Trophoblast cell (in vitro differentiated cells and primary cell): Measurements from ENCODE around the gene SHROOM2. TPM values are rescaled to one million over a fixed set of nuclear protein-coding genes. Genes with fewer than 3 reads are reported as not detected.

ENCODE experiments used
- DNase-seq, 2 donors: peaks; one replicate each; pipeline ENCODE4 v3.0.0-alpha.2; 2016
- H2AFZ ChIP-seq: 2 replicates; pipeline ENCODE4 v1.6.1; 2013; ENCODE audit warnings: low read length, moderate library complexity, mild to moderate bottlenecking; ENCODE audit not compliant: insufficient read depth, poor library complexity
- H2AK5ac ChIP-seq: 2 replicates; pipeline ENCODE4 v1.6.1; 2013; ENCODE audit warnings: mild to moderate bottlenecking, low read length
- H2BK120ac ChIP-seq: 2 replicates; pipeline ENCODE4 v1.6.1; 2013; ENCODE audit warnings: low read length, mild to moderate bottlenecking, moderate library complexity; ENCODE audit not compliant: insufficient read depth, poor library complexity
- H2BK12ac ChIP-seq: 2 replicates; pipeline ENCODE4 v1.6.1; 2013; ENCODE audit warnings: mild to moderate bottlenecking, low read length, moderate library complexity
- H2BK5ac ChIP-seq: 2 replicates; pipeline ENCODE4 v1.6.1; 2013; ENCODE audit warnings: low read length, low read depth, moderate library complexity, mild to moderate bottlenecking; ENCODE audit not compliant: poor library complexity
- H3K14ac ChIP-seq: 2 replicates; pipeline ENCODE4 v1.6.1; 2013; ENCODE audit warnings: mild to moderate bottlenecking, low read length
- H3K18ac ChIP-seq: 2 replicates; pipeline ENCODE4 v1.6.1; 2013; ENCODE audit warnings: mild to moderate bottlenecking, low read length
- H3K23ac ChIP-seq: 2 replicates; pipeline ENCODE4 v1.6.1; 2013; ENCODE audit warnings: low read length
- H3K27ac ChIP-seq: 2 replicates; pipeline ENCODE4 v1.5.1; 2013; ENCODE audit warnings: low read depth, mild to moderate bottlenecking, inconsistent platforms, low read length, moderate library complexity
- H3K27me3 ChIP-seq: 2 replicates; pipeline ENCODE4 v1.6.1; 2013; ENCODE audit warnings: inconsistent platforms, mild to moderate bottlenecking, low read length, moderate library complexity; ENCODE audit not compliant: insufficient read depth
- H3K36me3 ChIP-seq, 2 experiments: 1 replicate in 1 of 2; 2 replicates in 1 of 2; pipeline ENCODE4 v1.6.1; 2013; ENCODE audit warnings: low read length in 2 of 2, mild to moderate bottlenecking in 2 of 2, moderate library complexity in 1 of 2; ENCODE audit not compliant: insufficient read depth in 2 of 2, control insufficient read depth in 1 of 2
- H3K4ac ChIP-seq: 2 replicates; pipeline ENCODE4 v1.6.1; 2013; ENCODE audit warnings: low read depth, mild to moderate bottlenecking, low read length, moderate library complexity
- H3K4me1 ChIP-seq, 2 experiments: 1 replicate in 1 of 2; 2 replicates in 1 of 2; pipeline ENCODE4 v1.6.1; 2013; ENCODE audit warnings: low read length in 2 of 2, mild to moderate bottlenecking in 2 of 2, moderate library complexity in 1 of 2; ENCODE audit not compliant: insufficient read depth in 2 of 2, control insufficient read depth in 1 of 2
- H3K4me2 ChIP-seq: 2 replicates; pipeline ENCODE4 v1.6.1; 2013; ENCODE audit warnings: inconsistent platforms, mild to moderate bottlenecking, low read length, moderate library complexity
- H3K4me3 ChIP-seq: 2 replicates; pipeline ENCODE4 v1.5.1; 2013; ENCODE audit warnings: mild to moderate bottlenecking, low read depth, low read length, inconsistent platforms
- H3K79me1 ChIP-seq: one replicate; pipeline ENCODE4 v1.6.1; 2013; ENCODE audit warnings: low read length
- H3K79me2 ChIP-seq: 2 replicates; pipeline ENCODE4 v1.6.1; 2013; ENCODE audit warnings: low read length, mild to moderate bottlenecking; ENCODE audit not compliant: control insufficient read depth, insufficient read depth, poor library complexity
- H3K9ac ChIP-seq: 2 replicates; pipeline ENCODE4 v1.6.1; 2013; ENCODE audit warnings: mild to moderate bottlenecking, low read length
- H3K9me3 ChIP-seq: 2 replicates; pipeline ENCODE4 v1.6.1; 2013; ENCODE audit warnings: low read depth, mild to moderate bottlenecking, control low read depth, inconsistent platforms, low read length; ENCODE audit not compliant: insufficient read depth
- H4K12ac ChIP-seq: 2 replicates; pipeline ENCODE4 v1.6.1; 2013; ENCODE audit warnings: low read depth, mild to moderate bottlenecking, low read length, moderate library complexity
- H4K8ac ChIP-seq: 2 replicates; pipeline ENCODE4 v1.6.1; 2013; ENCODE audit warnings: low read depth, mild to moderate bottlenecking, low read length, moderate library complexity
- H4K91ac ChIP-seq: one replicate; pipeline ENCODE4 v1.6.1; 2013; ENCODE audit warnings: low read depth, mild to moderate bottlenecking, low read length, moderate library complexity
- whole genome bisulfite sequencing: extraction: QIAGEN DNeasy Blood & Tissue Kit; methylation state at CpG from one replicate; pipeline ENCODE4 v1.1.7; 2013; ENCODE audit warnings: missing lambda C conversion rate; ENCODE audit not compliant: insufficient read length, insufficient coverage; ENCODE audit errors: extremely low coverage; 5-methylcytosine and 5-hydroxymethylcytosine counted together
- polyA plus RNA-seq: library from polyadenylated mRNA; stranded (reverse); fragments of 200-250 nt; gene quantifications from 2 replicates; pipeline ENCODE4 v1.2.3, GENCODE V29; 2013

Gene SHROOM2, protein sequence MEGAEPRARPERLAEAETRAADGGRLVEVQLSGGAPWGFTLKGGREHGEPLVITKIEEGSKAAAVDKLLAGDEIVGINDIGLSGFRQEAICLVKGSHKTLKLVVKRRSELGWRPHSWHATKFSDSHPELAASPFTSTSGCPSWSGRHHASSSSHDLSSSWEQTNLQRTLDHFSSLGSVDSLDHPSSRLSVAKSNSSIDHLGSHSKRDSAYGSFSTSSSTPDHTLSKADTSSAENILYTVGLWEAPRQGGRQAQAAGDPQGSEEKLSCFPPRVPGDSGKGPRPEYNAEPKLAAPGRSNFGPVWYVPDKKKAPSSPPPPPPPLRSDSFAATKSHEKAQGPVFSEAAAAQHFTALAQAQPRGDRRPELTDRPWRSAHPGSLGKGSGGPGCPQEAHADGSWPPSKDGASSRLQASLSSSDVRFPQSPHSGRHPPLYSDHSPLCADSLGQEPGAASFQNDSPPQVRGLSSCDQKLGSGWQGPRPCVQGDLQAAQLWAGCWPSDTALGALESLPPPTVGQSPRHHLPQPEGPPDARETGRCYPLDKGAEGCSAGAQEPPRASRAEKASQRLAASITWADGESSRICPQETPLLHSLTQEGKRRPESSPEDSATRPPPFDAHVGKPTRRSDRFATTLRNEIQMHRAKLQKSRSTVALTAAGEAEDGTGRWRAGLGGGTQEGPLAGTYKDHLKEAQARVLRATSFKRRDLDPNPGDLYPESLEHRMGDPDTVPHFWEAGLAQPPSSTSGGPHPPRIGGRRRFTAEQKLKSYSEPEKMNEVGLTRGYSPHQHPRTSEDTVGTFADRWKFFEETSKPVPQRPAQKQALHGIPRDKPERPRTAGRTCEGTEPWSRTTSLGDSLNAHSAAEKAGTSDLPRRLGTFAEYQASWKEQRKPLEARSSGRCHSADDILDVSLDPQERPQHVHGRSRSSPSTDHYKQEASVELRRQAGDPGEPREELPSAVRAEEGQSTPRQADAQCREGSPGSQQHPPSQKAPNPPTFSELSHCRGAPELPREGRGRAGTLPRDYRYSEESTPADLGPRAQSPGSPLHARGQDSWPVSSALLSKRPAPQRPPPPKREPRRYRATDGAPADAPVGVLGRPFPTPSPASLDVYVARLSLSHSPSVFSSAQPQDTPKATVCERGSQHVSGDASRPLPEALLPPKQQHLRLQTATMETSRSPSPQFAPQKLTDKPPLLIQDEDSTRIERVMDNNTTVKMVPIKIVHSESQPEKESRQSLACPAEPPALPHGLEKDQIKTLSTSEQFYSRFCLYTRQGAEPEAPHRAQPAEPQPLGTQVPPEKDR (N-terminal part only)
- 14.5 and 14.6 TPM in 2 replicates for polyA plus RNA-seq

DNA sequence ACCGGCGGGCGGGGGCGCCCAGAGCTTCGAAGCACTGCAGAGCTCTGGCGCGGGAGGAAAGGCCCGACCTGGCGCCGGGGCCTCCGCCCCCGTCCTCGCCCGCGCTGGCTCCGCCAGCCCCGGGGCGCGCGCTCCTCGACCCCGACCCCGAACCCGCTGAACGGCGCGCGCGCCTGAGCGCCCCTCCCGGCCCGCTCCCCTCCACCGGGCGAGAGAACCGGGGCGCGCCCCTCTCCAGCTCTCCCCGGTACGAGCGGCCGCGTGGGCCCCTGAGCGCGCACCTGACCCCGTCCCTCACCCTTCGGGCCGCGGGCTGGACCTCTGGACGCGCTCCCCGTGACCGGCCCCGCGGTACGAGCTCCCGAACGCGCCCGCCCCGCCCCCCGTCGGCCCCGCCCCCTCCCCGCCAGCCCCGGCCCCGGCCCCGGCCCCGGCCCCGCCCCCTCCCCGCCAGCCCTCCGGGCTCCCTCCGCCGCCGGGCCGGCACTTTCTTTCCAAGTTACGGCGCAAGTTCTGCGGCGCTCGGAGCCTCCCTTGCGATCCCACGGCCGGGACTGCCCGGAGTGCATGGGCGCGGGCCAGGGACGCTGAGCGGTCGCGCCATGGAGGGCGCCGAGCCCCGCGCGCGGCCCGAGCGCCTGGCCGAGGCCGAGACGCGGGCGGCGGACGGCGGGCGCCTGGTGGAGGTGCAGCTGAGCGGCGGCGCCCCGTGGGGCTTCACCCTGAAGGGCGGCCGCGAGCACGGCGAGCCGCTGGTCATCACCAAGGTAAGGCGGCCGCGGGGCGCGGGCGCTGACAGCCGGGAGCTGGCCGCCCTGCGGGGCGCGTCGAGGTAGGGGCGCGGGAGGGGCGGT is at the start of gene SHROOM2:
Gene SHROOM2, plus strand, starts transcription at position 486 of the 854 bp plus-strand sequence. Its CDS starts 117 bp downstream, at position 603.
- H2AK5ac ChIP-seq, result peak within 1 kb of the TSS; percentile 37
- H3K4ac ChIP-seq, result peak within 1 kb of the TSS; percentile 91
- peak within 1 kb of the TSS; percentile 91 for H2BK120ac ChIP-seq
- H3K9me3 ChIP-seq, result no peaks in the 10 kb centered on the region
- peak within 1 kb of the TSS; percentile 54 for H4K12ac ChIP-seq
- DNase-seq, result peak in 1 of 2 donors; percentile 20
- no peaks in the 10 kb centered on the region for H3K27me3 ChIP-seq
- peak within 1 kb of the TSS; percentile 86 for H3K9ac ChIP-seq
- H3K14ac ChIP-seq, result peak within 1 kb of the TSS; percentile 82
- peak within 1 kb of the TSS; percentile 71 for H2AFZ ChIP-seq
- no CpG with 5 or more reads among the region's 132 CpGs for WGBS
- peak within 1 kb of the TSS; percentile 70 for H4K8ac ChIP-seq
- H3K4me1 ChIP-seq, result peaks cover 11% of the 10 kb centered on the region in 2 experiments
- peak within 1 kb of the TSS; percentile 83 for H4K91ac ChIP-seq
- peak within 1 kb of the TSS; percentile 86 for H2BK5ac ChIP-seq
- peak within 1 kb of the TSS; percentile 98 for H3K18ac ChIP-seq
- peak within 1 kb of the TSS; percentile 86 for H3K4me3 ChIP-seq
- no peaks in the 10 kb centered on the region for H3K36me3 ChIP-seq
- H3K23ac ChIP-seq, result no peak within 1 kb of the TSS
- peaks cover 9% of the 10 kb centered on the region for H3K79me1 ChIP-seq
- H3K79me2 ChIP-seq, result peaks cover 16% of the 10 kb centered on the region
- peak within 1 kb of the TSS; percentile 81 for H3K4me2 ChIP-seq
- H2BK12ac ChIP-seq, result peak within 1 kb of the TSS; percentile 49
- peak within 1 kb of the TSS; percentile 83 for H3K27ac ChIP-seq

DNA sequence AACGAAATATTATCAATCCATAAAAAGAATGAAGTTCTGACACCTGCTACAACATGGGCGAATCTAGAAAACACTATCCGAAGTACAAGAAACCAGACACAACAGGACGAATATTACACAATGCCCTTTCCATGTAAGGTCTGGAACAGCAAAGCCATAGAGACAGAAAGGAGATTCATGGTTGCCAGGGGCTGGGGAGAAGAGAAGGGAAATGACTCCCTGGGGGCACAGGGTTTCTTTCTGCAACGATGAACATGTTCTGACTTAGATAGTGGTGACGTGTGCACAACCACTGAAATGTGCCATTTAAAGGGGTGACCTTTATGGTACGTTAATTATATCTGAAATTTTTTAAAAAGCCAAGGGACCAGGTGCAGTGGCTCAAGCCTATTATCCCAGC is 48.9 kb upstream of the SHROOM2 start:
- Histone ChIP-seq H4K12ac (no peak overlapping the region), H2BK120ac (no peak overlapping the region), H3K4me3 (no peak overlapping the region), H3K4me1 (peaks cover 0 to 2% of the 10 kb centered on the region in 2 experiments), H2BK5ac (no peak overlapping the region), H3K79me1 (no peaks in the 10 kb centered on the region), H2AFZ (no peak overlapping the region), H4K91ac (no peak overlapping the region), H3K18ac (no peak overlapping the region), H3K14ac (no peak overlapping the region), H3K4me2 (no peak overlapping the region), H3K36me3 (no peaks in the 10 kb centered on the region), H2BK12ac (no peak overlapping the region), H3K27me3 (no peaks in the 10 kb centered on the region), H4K8ac (no peak overlapping the region), H3K4ac (no peak overlapping the region), H2AK5ac (no peak overlapping the region), H3K9me3 (no peaks in the 10 kb centered on the region), H3K79me2 (no peaks in the 10 kb centered on the region), H3K9ac (no peak overlapping the region), H3K27ac (no peak overlapping the region), H3K23ac (no peak overlapping the region)
- no peak for DNase-seq
- WGBS, result no CpG with 5 or more reads among the region's 7 CpGs

DNA sequence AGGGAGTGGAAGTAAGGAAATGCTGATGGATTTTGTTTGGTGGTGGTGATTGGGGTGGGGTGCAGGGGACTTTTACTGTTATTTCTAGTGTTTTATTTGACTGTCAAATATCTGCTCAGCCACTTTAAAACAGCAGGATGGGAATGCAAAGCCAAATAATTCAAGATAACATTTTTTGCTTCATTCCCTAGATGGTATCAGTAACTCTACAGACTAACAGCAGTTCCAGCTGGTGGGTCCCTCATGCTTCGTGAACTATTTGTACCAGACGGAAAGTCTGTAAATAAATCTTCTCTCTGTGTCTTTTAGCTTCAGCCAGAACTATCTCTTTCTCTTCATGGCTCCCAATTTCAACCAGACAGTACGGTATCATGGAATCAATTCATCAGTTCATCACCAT is 48.1 kb upstream of the SHROOM2 start:
- no peak overlapping the region for H2AFZ ChIP-seq
- WGBS, result no CpG with 5 or more reads among the region's 3 CpGs
- no peak overlapping the region for H3K27ac ChIP-seq
- H3K4me1 ChIP-seq, result peaks cover 0 to 2% of the 10 kb centered on the region in 2 experiments
- H2AK5ac ChIP-seq, result no peak overlapping the region
- no peaks in the 10 kb centered on the region for H3K9me3 ChIP-seq
- no peak overlapping the region for H3K14ac ChIP-seq
- no peak overlapping the region for H3K4me3 ChIP-seq
- no peak overlapping the region for H3K9ac ChIP-seq
- H3K36me3 ChIP-seq, result no peaks in the 10 kb centered on the region
- no peaks in the 10 kb centered on the region for H3K79me2 ChIP-seq
- no peak overlapping the region for H4K8ac ChIP-seq
- H4K12ac ChIP-seq, result no peak overlapping the region
- H3K4me2 ChIP-seq, result no peak overlapping the region
- DNase-seq, result peak; percentile 21 to 72
- H3K4ac ChIP-seq, result no peak overlapping the region
- no peak overlapping the region for H4K91ac ChIP-seq
- peaks cover 2% of the 10 kb centered on the region for H3K79me1 ChIP-seq
- no peak overlapping the region for H3K18ac ChIP-seq
- H2BK12ac ChIP-seq, result no peak overlapping the region
- no peaks in the 10 kb centered on the region for H3K27me3 ChIP-seq
- H2BK120ac ChIP-seq, result no peak overlapping the region
- no peak overlapping the region for H2BK5ac ChIP-seq
- H3K23ac ChIP-seq, result no peak overlapping the region
